A549 treated with GW870086 at 1 μM for 4 hours (cell line): ENCODE results near the gene CERT1. TPM values are rescaled to one million over a fixed set of nuclear protein-coding genes. Genes with fewer than 3 reads are reported as not detected.

Experiments used
- total RNA-seq: library from RNA; stranded (reverse); fragments of 200-300 nt; extraction: Qiagen RNA extraction; gene quantifications from 5 replicates; pipeline ENCODE4 v1.2.3, GENCODE V29; 2022; ENCODE audit warnings: low read depth

The CERT1 gene, protein sequence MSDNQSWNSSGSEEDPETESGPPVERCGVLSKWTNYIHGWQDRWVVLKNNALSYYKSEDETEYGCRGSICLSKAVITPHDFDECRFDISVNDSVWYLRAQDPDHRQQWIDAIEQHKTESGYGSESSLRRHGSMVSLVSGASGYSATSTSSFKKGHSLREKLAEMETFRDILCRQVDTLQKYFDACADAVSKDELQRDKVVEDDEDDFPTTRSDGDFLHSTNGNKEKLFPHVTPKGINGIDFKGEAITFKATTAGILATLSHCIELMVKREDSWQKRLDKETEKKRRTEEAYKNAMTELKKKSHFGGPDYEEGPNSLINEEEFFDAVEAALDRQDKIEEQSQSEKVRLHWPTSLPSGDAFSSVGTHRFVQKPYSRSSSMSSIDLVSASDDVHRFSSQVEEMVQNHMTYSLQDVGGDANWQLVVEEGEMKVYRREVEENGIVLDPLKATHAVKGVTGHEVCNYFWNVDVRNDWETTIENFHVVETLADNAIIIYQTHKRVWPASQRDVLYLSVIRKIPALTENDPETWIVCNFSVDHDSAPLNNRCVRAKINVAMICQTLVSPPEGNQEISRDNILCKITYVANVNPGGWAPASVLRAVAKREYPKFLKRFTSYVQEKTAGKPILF
- 16.2 to 24.8 TPM (median 23.1 TPM) in 5 replicates for total RNA-seq

DNA sequence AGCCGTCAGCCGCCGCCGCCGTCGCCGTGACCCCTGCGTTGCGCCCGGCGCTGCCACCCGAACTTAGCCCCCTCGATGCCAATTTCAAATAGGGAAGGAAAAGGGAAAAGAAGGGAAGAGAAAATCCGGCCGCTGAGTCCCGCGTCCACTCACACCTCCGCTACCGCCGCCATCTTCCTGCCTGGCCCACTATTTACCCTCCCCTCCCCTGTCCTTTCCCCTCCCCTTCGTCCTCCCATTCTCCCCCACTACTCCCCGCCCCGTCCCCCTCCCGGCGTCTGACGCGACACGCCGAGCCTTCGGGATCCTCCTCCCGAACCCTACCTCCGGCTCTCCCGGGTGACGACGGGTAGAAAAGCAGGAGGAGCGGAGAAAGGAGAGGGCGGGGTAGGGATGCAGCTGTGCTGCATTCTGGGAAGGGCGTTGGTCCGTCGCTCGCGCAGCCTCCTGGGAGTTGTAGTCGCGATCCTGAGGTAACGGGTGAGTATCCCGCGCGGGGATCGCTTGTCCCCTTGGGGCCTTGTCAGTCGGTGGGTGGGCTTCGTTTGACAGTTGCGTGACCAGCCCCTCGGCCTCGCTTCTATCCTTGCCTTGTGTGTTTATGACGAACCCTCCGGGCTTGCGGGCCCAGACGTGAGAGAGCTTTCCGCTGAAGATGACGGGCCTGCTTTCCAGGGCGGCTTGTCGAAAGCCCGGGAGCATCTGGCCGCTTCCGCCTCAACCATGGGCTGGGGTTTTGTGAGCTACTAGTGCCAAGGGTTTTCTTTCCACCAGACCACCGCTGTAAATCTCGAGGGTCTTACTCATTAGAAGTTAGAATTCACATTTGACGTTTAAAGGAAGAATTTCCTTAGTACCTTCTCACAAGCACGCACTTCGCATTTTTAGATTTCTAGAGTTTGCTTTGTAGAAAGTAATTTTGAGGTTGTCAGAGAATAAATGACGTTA lies at the start of gene CERT1, which contains the start of gene POLK:
TSS of gene CERT1 (minus strand) at position 195 of the 948 bp plus-strand sequence. CDS start 422 bp downstream, outside the sequence.
TSS of gene POLK (plus strand) at position 457 of the 948 bp plus-strand sequence.

DNA sequence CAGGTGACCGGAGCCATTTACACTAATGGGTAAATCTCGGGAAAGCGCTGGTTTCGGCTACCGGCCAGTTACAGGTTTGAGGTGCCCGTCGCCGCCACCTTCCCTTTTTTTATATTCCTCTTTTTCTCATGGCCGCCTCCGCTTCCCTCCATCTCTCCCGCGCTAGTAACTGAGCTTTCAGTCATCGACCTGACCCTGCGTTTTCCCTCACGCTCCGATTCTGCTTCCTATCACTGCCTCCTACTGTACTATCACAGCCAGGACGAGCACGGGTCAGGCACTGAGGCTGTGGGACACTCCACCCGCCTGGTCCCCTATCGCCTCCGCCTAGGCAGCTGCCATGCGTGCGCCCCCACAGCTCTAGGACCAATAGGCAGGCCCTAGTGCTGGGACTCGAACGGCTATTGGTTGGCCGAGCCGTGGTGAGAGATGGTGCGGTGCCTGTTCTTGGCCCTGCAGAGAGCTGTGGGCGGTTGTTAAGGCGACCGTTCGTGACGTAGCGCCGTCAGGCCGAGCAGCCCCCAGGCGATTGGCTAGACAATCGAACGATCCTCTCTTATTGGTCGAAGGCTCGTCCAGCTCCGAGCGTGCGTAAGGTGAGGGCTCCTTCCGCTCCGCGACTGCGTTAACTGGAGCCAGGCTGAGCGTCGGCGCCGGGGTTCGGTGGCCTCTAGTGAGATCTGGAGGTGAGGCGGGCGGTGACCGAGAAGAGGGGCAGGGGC lies 174.7 kb downstream of the CERT1 start, which contains the start of gene HMGCR:
TSS of gene HMGCR (plus strand) at position 606 of the 722 bp plus-strand sequence. CDS start 5,386 bp downstream, outside the sequence.

Other genes starting within 250 kb of the CERT1 start
- 21.1 to 30.3 TPM (median 26.2 TPM) in 5 replicates for gene HMGCR, start 174.4 kb downstream of the CERT1 start, total RNA-seq
- gene POLK, start 262 bp upstream of the CERT1 start, total RNA-seq: 7.3 to 13.0 TPM (median 10.7 TPM) in 5 replicates
- gene ANKDD1B, start 99.8 kb upstream of the CERT1 start, total RNA-seq: not detected in 5 replicates
- gene POC5, start 205.8 kb upstream of the CERT1 start, total RNA-seq: 8.4 to 12.5 TPM (median 9.7 TPM) in 5 replicates